ENCODE data around the gene ARHGEF1. TPM values are rescaled to one million over a fixed set of nuclear protein-coding genes. Genes with fewer than 3 reads are reported as not detected.

The ARHGEF1 gene
- total RNA-seq, 1 donor from 2014 or later = 73.1 TPM

DNA sequence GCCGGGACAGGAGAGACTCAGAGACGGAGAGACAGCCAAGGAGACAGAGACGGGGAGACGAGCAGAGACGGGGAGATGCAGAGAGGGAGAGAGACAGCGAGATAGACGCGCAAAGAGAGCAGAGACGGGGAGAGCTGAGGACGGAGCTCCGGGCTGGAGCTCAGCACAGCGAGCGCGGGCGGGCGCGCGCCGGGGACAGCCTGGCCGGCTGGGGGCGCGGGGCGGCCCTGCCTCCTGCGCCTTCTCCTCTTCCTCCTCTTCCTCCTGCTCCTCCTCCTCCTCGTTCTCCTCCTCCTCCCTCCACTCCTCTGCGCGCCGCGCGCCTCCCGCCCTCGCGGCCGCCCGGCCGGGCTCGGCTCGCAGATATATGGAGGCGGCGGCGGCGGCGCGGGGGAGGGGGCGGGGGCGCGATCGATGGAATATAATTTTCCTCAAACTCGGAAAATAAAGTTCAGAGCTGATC is 45.3 kb downstream of the ARHGEF1 start, which contains the start of gene ERFL:
TSS of gene ERFL (minus strand) at position 229 of the 463 bp plus-strand sequence. CDS start 15,530 bp downstream, outside the sequence.
- Histone ChIP-seq H3K4me1 (ENCODE audit: insufficient read depth, low read length) (no peaks in the 10 kb centered on the region), H3K9me3 (ENCODE audit: insufficient read depth, low read depth, low read length) (peaks cover 9% of the 10 kb centered on the region), H2AFZ (ENCODE audit: low read depth, low read length) (peak within 1 kb of the TSS; percentile 69), H3K27me3 (ENCODE audit: insufficient read depth, low read length) (peaks cover 83% of the 10 kb centered on the region), H3K4me3 (ENCODE audit: insufficient read depth, low read depth, low read length) (peak within 1 kb of the TSS; percentile 33), H3K36me3 (ENCODE audit: insufficient read depth, low read length) (no peaks in the 10 kb centered on the region), H3K27ac (ENCODE audit: low read depth, low read length) (no peak within 1 kb of the TSS), H3K79me2 (ENCODE audit: insufficient read depth, low read length) (no peaks in the 10 kb centered on the region), H4K20me1 (ENCODE audit: insufficient read depth, low read length) (peaks cover 20% of the 10 kb centered on the region), H3K9ac (ENCODE audit: low read length) (peak within 1 kb of the TSS; percentile 43), H3K4me2 (ENCODE audit: low read length) (peak within 1 kb of the TSS; percentile 89)
- DNase-seq (ENCODE audit: low read depth) (no peak), FAIRE-seq (no peak)
- Mint-ChIP-seq H3K4me1 (ENCODE audit: low read depth, unreplicated experiment) (peaks cover 7% of the 10 kb centered on the region), H3K9me3 (ENCODE audit: unreplicated experiment) (peaks cover 7% of the 10 kb centered on the region), H3K27ac (ENCODE audit: unreplicated experiment) (no peak within 1 kb of the TSS), H3K4me3 (ENCODE audit: unreplicated experiment) (peak within 1 kb of the TSS; percentile 80), H3K36me3 (ENCODE audit: low read depth, unreplicated experiment) (peaks cover 2% of the 10 kb centered on the region), H3K27me3 (ENCODE audit: low read depth, unreplicated experiment) (peaks cover 38% of the 10 kb centered on the region)
- TF ChIP-seq EZH2 (IDR thresholded peaks at IDR 0.05; ENCODE audit: insufficient read depth, low read length) = no peak
- TF ChIP-seq, protein P1, sequence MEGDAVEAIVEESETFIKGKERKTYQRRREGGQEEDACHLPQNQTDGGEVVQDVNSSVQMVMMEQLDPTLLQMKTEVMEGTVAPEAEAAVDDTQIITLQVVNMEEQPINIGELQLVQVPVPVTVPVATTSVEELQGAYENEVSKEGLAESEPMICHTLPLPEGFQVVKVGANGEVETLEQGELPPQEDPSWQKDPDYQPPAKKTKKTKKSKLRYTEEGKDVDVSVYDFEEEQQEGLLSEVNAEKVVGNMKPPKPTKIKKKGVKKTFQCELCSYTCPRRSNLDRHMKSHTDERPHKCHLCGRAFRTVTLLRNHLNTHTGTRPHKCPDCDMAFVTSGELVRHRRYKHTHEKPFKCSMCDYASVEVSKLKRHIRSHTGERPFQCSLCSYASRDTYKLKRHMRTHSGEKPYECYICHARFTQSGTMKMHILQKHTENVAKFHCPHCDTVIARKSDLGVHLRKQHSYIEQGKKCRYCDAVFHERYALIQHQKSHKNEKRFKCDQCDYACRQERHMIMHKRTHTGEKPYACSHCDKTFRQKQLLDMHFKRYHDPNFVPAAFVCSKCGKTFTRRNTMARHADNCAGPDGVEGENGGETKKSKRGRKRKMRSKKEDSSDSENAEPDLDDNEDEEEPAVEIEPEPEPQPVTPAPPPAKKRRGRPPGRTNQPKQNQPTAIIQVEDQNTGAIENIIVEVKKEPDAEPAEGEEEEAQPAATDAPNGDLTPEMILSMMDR (IDR thresholded peaks at IDR 0.05; ENCODE audit: insufficient read depth, low read depth, low read length) = no peak

DNA sequence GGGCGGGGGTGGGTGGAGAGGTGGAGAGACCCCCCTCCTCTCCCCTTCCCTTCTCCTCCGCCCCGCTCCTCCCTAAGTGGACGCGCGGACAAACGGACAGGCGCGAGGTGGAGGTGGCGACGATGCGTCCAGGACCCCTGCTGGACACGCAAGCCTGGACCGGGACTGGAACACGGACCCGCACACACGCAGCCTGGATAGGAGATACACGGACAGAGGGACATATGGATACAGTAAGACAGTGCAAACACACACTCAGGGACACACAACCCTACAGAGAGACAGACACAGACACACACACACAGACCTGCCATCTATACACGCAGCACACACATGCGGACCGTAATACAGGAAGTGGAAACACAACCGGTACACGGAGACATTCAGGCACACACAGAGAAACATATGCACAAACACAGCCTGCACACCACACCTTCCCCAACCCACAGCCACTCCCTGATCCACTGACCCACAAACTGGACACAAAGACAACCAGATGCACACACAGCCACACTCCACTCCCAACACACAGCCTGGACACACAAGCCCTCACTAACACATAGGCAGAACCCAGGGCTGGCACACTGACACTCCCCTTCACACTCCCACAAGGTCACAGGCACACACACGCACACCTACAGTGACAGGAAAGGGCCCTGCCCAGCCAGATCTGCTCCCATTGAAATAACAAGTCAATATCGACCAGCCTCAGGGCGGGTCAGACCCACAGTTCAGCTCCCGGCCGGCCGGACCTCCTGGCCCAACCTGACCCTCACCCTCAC is 46.0 kb downstream of the ARHGEF1 start:
- no peak for DNase-seq (ENCODE audit: low read depth)
- Histone ChIP-seq H3K9ac (ENCODE audit: low read length) (no peak overlapping the region), H3K36me3 (ENCODE audit: insufficient read depth, low read length) (no peaks in the 10 kb centered on the region), H3K9me3 (ENCODE audit: insufficient read depth, low read depth, low read length) (peaks cover 9% of the 10 kb centered on the region), H4K20me1 (ENCODE audit: insufficient read depth, low read length) (peaks cover 25% of the 10 kb centered on the region), H3K4me2 (ENCODE audit: low read length) (peak overlapping the region; percentile 89), H3K27me3 (ENCODE audit: insufficient read depth, low read length) (peaks cover 88% of the 10 kb centered on the region), H3K4me1 (ENCODE audit: insufficient read depth, low read length) (no peaks in the 10 kb centered on the region), H3K4me3 (ENCODE audit: insufficient read depth, low read depth, low read length) (no peak overlapping the region), H3K79me2 (ENCODE audit: insufficient read depth, low read length) (no peaks in the 10 kb centered on the region), H3K27ac (ENCODE audit: low read depth, low read length) (no peak overlapping the region), H2AFZ (ENCODE audit: low read depth, low read length) (peak overlapping the region; percentile 13)
- peaks cover 5% of the 10 kb centered on the region for H3K9me3 Mint-ChIP-seq (ENCODE audit: unreplicated experiment)
- H3K27ac Mint-ChIP-seq (ENCODE audit: unreplicated experiment) = no peak overlapping the region
- H3K4me1 Mint-ChIP-seq (ENCODE audit: low read depth, unreplicated experiment) = peaks cover 12% of the 10 kb centered on the region
- peak; percentile 88 for TF ChIP-seq EZH2 (IDR thresholded peaks at IDR 0.05; ENCODE audit: insufficient read depth, low read length)
- TF ChIP-seq, protein P1 (IDR thresholded peaks at IDR 0.05; ENCODE audit: insufficient read depth, low read depth, low read length) = no peak
- no peak for FAIRE-seq
- H3K36me3 Mint-ChIP-seq (ENCODE audit: low read depth, unreplicated experiment) = peaks cover 2% of the 10 kb centered on the region
- H3K27me3 Mint-ChIP-seq (ENCODE audit: low read depth, unreplicated experiment) = peaks cover 43% of the 10 kb centered on the region
- H3K4me3 Mint-ChIP-seq (ENCODE audit: unreplicated experiment) = peak overlapping the region; percentile 80

Measured in astrocyte (in vitro differentiated cells and primary cell).